Activated CD4-positive, alpha-beta T cell treated with anti-CD3 and anti-CD28 coated beads, Interleukin-2, amount 50 U/mL, for 24 hours (primary cell): ENCODE measurements around the gene USH2A.

Experiments used
- DNase-seq, 2 donors: peaks; one replicate each; pipeline ENCODE4 v3.0.0-alpha.2; 2020; ENCODE audit warnings: low read depth in 1 of 2, low spot score in 1 of 2

USH2A gene

DNA sequence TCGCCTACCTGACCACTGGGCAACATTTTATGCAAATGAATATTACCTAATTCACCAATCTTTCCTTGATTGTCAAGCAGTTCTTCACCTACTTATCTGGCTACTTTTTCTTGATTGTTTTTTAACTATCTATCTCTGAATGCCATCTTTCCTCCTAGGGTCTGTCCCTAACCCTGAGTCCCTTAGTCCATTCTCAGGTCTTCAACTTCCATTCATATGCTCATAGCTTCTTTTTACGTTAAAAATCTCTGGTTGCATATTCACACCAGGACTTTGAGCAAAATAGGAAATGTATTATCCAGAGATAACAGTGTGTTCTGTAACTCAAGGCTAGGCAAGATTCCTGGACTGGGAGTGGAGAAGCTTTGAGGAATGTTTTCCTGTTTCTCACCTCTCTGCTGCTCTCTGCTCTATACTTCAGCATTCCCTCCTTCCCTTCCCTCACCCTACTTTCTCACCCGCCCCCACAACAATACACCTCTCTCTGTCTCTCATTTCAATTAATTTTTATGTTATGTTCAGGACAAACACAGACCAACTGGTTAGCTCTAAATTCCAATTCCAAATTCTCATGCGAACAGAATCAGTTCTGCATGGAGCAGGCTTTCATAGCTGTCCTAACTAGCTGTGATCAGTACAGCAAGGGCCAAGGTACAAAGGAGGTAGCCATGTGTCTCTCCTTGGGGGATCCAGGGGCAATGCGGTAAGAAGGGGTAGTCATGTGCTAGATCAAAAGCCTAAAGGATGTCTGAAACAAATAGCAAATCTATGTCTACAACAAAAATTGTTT is 278.4 kb downstream of the USH2A start:
- DNase-seq, result no peak

- DNase-seq, result no peak
Measured at GRCh38 chr1:216142921-216143320, 280.3 kb downstream of the USH2A start.

- no peak for DNase-seq
Measured at GRCh38 chr1:216140730-216141524, 282.3 kb downstream of the USH2A start.

GRCh38 chr1:216124192-216124781 is 299.0 kb downstream of the USH2A start:
- no peak for DNase-seq

GRCh38 chr1:216123446-216124191 is 299.6 kb downstream of the USH2A start:
- no peak for DNase-seq

DNA sequence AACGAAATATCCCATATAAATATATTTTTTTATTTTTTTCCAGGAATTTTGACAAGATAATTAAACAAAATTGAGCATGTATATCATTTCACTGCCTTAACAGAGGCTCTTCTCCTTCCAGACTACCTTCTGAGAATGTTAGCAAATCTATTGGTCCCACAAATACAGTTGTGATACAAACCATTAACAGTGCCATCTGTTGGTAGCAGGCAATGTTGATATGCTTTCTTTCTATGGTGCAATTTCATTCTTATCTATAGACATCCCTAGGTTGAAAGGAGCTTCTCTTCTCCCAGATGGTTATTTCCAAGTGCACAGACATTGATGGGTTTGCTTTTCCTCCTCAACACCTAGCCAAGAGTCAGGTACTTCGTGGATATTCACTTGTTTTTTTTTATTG is 303.6 kb downstream of the USH2A start:
- DNase-seq, result no peak

DNA sequence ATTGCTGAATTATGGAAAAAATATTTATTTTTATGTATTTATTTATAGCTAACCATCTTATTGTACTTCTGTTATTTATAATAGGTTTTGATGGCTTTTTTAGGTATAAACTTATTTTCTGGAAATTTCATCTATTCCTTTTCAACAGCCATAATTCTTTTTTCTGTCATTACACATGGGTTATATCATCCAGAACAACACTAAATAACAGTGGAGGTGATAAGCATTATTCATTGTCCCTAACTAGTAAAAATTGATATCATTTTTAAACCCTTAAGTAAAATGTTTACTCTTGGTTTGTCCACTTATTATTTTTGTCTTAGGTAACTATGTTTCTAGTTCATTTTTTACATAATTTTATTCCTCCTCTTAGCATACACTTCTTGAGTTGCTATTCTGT is 309.1 kb downstream of the USH2A start:
- DNase-seq, result no peak

DNA sequence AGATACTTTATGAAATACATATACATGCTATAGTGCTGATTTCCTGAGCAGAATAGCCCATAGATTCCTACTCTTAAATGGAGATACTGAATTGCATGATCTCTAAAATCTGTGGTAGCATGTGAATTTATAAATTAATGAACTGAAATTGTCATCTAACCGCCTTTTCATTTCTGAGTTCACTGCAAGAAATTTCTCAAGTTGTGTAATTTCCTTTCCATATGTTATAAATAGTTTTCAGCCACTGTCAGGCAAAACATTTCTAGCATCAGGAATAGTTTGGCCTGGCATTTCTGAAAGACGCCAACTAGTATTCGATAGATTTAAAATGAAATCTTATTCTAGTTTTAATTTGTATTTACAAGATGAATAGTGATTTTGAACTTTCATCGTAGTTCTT is 310.1 kb downstream of the USH2A start:
- no peak for DNase-seq

DNA sequence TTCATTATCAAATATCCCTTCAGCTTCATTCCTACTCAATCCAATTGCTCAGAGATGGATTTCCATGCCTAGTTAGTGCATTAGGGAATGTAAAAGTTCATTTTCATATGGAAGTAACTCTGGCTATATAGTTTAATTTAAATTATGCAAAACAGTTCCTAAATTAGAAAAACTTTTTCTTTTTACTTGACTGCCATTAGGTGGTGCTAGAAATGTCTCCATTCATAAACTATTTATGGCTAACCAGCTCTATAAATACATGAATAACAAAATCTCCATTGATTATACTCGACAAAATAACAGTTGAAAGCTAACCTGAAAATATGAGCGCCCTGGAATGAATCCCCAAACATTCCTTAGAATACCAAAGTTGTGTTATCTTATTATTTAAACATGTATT is 311.4 kb downstream of the USH2A start:
- DNase-seq, result no peak

GRCh38 chr1:216095400-216095799 is 327.8 kb downstream of the USH2A start:
- DNase-seq, result no peak

- DNase-seq, result no peak
Measured at GRCh38 chr1:216090556-216090955, 332.7 kb downstream of the USH2A start.

- no peak for DNase-seq
Measured at GRCh38 chr1:216086678-216087077, 336.6 kb downstream of the USH2A start.

- DNase-seq, result no peak
Measured at GRCh38 chr1:216081445-216081844, 341.8 kb downstream of the USH2A start.

GRCh38 chr1:216076751-216077150 is 346.5 kb downstream of the USH2A start:
- no peak for DNase-seq

- no peak for DNase-seq
Measured at GRCh38 chr1:216075339-216075738, 347.9 kb downstream of the USH2A start.

DNA sequence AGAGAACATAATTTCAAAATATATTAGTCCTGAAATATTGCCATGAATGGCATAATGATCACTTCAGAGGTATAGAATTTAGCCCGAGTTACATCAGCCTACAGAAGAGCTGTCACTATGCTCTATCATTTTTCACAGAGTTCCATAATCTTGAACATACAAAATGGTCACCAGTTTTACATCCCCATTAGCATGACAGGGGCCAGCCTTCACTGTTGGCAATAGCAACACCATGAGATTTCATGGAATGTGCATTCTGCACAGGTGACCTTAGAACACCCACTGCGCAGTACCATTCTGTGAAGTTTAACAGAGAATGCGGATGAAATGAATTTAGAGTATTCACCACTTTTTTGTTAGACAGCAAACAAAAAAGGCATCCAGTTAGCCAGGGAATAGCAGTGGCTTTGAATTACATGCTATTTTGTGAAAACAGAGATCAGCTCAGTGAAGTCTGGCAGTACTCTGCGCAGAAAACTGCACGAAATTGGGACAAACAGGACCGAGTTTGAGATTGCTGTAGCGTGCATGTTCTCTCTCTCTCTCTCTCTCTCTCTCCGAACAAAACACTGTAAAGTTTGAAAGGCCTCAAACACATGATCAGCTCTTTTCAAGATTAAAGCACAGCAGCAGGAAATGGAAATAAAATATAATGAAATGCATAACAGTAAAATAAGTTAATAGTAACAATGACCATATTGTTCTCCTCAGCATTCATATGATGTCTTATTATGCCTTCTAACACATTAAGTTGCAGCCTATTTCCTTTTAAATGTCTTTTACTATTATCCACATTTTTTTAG is 349.3 kb downstream of the USH2A start:
- DNase-seq, result no peak

DNA sequence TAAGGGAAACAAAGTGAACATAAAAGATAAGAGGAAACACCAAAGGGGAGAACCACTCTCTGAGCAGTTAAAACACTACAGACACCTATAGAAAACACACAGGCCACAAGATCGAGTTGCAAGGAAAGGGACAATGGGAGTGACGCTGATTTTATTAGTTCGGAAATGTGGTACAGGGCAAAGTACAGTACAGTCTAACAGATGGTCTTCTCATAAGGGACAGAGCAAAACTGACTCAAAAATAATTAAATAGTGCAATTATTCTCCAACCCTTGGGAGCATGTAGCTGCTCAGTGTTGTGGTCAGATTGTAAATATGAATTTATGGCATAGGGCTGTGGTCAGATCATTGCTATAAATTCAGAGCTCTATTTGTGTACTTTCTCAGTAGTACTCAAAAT is 352.0 kb downstream of the USH2A start:
- DNase-seq, result no peak

DNA sequence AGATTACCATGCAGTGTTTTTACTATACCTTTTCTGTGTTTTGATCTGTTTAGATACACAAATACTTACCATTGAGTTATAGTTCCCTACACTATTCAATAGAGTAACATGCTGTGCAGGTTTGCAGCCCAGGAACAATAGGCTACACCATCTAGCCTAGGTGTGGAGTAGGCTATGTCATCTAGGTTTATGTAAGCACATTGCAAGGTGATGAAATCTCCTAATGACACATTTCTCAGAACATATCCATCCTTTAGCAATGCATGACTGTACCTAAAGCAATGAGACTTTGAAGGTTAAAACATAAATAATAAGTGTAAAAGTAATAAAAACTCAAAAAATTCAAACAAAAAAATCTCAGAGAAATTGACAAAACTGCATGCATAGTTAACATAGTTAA is 358.6 kb downstream of the USH2A start:
- no peak for DNase-seq

GRCh38 chr1:216057947-216058346 is 365.3 kb downstream of the USH2A start:
- no peak for DNase-seq

GRCh38 chr1:216057063-216057462 is 366.2 kb downstream of the USH2A start:
- DNase-seq, result no peak

- DNase-seq, result no peak
Measured at GRCh38 chr1:216055004-216055403, 368.2 kb downstream of the USH2A start.
